Measurements from ENCODE around the gene WDR17. TPM values are rescaled to one million over a fixed set of nuclear protein-coding genes. Genes with fewer than 3 reads are reported as not detected.

The WDR17 gene
- total and polyA plus RNA-seq, 2 of the 8 experiments (the other 6 are each of a cell fraction or from before 2014, with no cell fraction given): 1.4 to 3.3 TPM

- Histone ChIP-seq H2BK120ac (replicated peaks; ENCODE audit: low read depth, low read length) (no peak overlapping the region), H2BK12ac (ENCODE audit: low read depth, low read length) (no peak overlapping the region), H3K27ac (ENCODE audit: low read depth, low read length) (no peak overlapping the region), H3K79me2 (ENCODE audit: control insufficient read depth in 1 of 2, insufficient read depth in 2 of 2, low read length in 2 of 2) (no peaks in the 10 kb centered on the region), H2BK5ac (ENCODE audit: low read depth, low read length) (no peak overlapping the region), H4K5ac (ENCODE audit: insufficient read length, low read depth, low read length) (no peak overlapping the region), H3K27me3 (replicated peaks in 1 of 4; ENCODE audit: control insufficient read depth in 3 of 4, extremely low read depth in 1 of 4, insufficient read depth in 3 of 4, low read length in 3 of 4) (no peaks in the 10 kb centered on the region), H3K36me3 (ENCODE audit: control insufficient read depth in 2 of 4, insufficient read depth in 4 of 4, low read length in 3 of 4) (no peaks in the 10 kb centered on the region), H3K18ac (ENCODE audit: extremely low read depth, low read length) (no peak overlapping the region), H3K4ac (replicated peaks; ENCODE audit: insufficient read length, low read depth, low read length) (no peak overlapping the region), H4K8ac (ENCODE audit: extremely low read depth, insufficient read depth, low read length) (no peak overlapping the region), H3K9ac (replicated peaks in 1 of 4; ENCODE audit: extremely low read depth in 1 of 4, low read depth in 3 of 4, low read length in 3 of 4) (no peak overlapping the region), H2BK20ac (ENCODE audit: low read length) (no peak overlapping the region), H4K91ac (replicated peaks; ENCODE audit: insufficient read length, low read length) (no peak overlapping the region), H3K4me1 (replicated peaks in 1 of 4; ENCODE audit: control insufficient read depth in 3 of 4, insufficient read depth in 4 of 4, low read length in 3 of 4) (no peaks in the 10 kb centered on the region), H2AK5ac (ENCODE audit: low read depth, low read length) (no peak overlapping the region), H4K20me1 (replicated peaks in 1 of 2; ENCODE audit: control insufficient read depth in 1 of 2, insufficient read depth in 2 of 2, low read length in 2 of 2) (no peaks in the 10 kb centered on the region), H3K79me1 (ENCODE audit: low read depth, low read length) (no peaks in the 10 kb centered on the region), H2AFZ (ENCODE audit: low read length) (no peak overlapping the region), H3K4me3 (ENCODE audit: extremely low read depth in 1 of 4, insufficient read depth in 2 of 4, low read depth in 3 of 4, low read length in 4 of 4) (no peak overlapping the region), H3K4me2 (ENCODE audit: insufficient read depth in 1 of 2, low read depth in 2 of 2, low read length in 2 of 2) (no peak overlapping the region), H3K56ac (replicated peaks; ENCODE audit: insufficient read length, low read depth, low read length) (no peak overlapping the region), H3K23me2 (ENCODE audit: low read depth, low read length) (peaks cover 2% of the 10 kb centered on the region; the same call in 1 of the 2 replicates), H3K9me3 (ENCODE audit: insufficient read depth in 2 of 2, low read depth in 1 of 2, low read length in 1 of 2) (0 out of 4 replicates have a peak, but pooled peaks cover 0 to 5% of the 10 kb centered on the region in 2 experiments), H3K14ac (ENCODE audit: insufficient read length) (no peak overlapping the region), H2BK15ac (ENCODE audit: low read length) (no peak overlapping the region), H3K23ac (ENCODE audit: insufficient read length) (no peak overlapping the region)
- ChIA-PET CTCF (ENCODE audit: partially characterized antibody) (interaction anchor here (0.6 to 1.2 kb wide), 2 partner anchors 14 to 38 kb away, joined by 4 read pairs; no protein-coding TSS in a partner anchor), POLR2A (ENCODE audit: partially characterized antibody) (interaction anchor here (0.6 kb wide), 1 partner anchor 106 kb away, joined by 3 read pairs; no protein-coding TSS in a partner anchor)
- FAIRE-seq: no peak
- DNase-seq (ENCODE audit: low read depth in 1 of 2, low spot score in 2 of 2): no peak
- 93% methylated on average over 2 of the region's 2 CpGs; no CpG with 5 or more reads in 1 of the 2 experiments for WGBS, 2 experiments (ENCODE audit: extremely low coverage in 1 of 2, insufficient coverage in 1 of 2, insufficient read length in 1 of 2, insufficient replicate concordance in 2 of 2, low coverage in 1 of 2, low lambda C conversion rate in 2 of 2, missing lambda C conversion rate in 1 of 2)
- TF ChIP-seq ZNF274 (IDR thresholded peaks at IDR 0.05; ENCODE audit: borderline replicate concordance, extremely low read depth, low read length) (no peak), TCF12 (IDR thresholded peaks at IDR 0.05; ENCODE audit: low read depth, low read length) (no peak)
Measured at GRCh38 chr4:176084769-176085168, 19.1 kb downstream of the WDR17 start.
